GM18499 (cell line): ENCODE results near the gene MCHR2.
A peak's percentile ranks its signal among the peaks of the same experiment; 100 is the strongest.
"Not testable (repeated sequence)": the region's sequence is repeated elsewhere in the genome, so short reads cannot be mapped to it uniquely, and the experiment has no call there.

Source experiments
- ATAC-seq: cut with Tn5 transposase; IDR thresholded peaks from one replicate; pipeline ENCODE4 v1.9.1; 2021; ENCODE audit warnings: moderate number of reproducible peaks; ENCODE audit not compliant: insufficient read depth, unreplicated experiment

The MCHR2 gene

GRCh38 chr6:99993533-99994251 lies at the start of gene MCHR2:
TSS of gene MCHR2 (minus strand) at chr6:99994223. CDS start at chr6:99956147, 38,076 bp downstream.
- ATAC-seq: no peak

GRCh38 chr6:100038546-100038945 lies 44.5 kb upstream of the MCHR2 start:
- ATAC-seq: not testable (repeated sequence)

- ATAC-seq: peak; percentile 57
These were observed 42.0 kb upstream of the MCHR2 start for GRCh38 chr6:100035873-100036653.

GRCh38 chr6:100023798-100024197 lies 29.8 kb upstream of the MCHR2 start:
- ATAC-seq: no peak

GRCh38 chr6:100022847-100023246 lies 28.8 kb upstream of the MCHR2 start:
- ATAC-seq: no peak

GRCh38 chr6:100008857-100009256 lies 14.8 kb upstream of the MCHR2 start:
- no peak for ATAC-seq

GRCh38 chr6:100001915-100002388 lies 7.9 kb upstream of the MCHR2 start:
- ATAC-seq: peak; percentile 91

GRCh38 chr6:99997141-99997540 lies 3.1 kb upstream of the MCHR2 start:
- no peak for ATAC-seq

- ATAC-seq: no peak
These were observed 1.9 kb upstream of the MCHR2 start for GRCh38 chr6:99995916-99996315.

GRCh38 chr6:99993146-99993532 lies 884 bp downstream of the MCHR2 start:
- no peak for ATAC-seq

GRCh38 chr6:99991955-99992354 lies 2.1 kb downstream of the MCHR2 start:
- ATAC-seq: no peak

GRCh38 chr6:99980741-99981140 lies 13.3 kb downstream of the MCHR2 start:
- ATAC-seq: no peak

- no peak for ATAC-seq
These were observed 14.1 kb downstream of the MCHR2 start for GRCh38 chr6:99979953-99980352.

- no peak for ATAC-seq
These were observed 27.0 kb downstream of the MCHR2 start for GRCh38 chr6:99967052-99967451.

- ATAC-seq: no peak
These were observed 34.0 kb downstream of the MCHR2 start for GRCh38 chr6:99960027-99960426.

- no peak for ATAC-seq
These were observed 42.8 kb downstream of the MCHR2 start for GRCh38 chr6:99951016-99951805.

- no peak for ATAC-seq
These were observed 48.0 kb downstream of the MCHR2 start for GRCh38 chr6:99946005-99946404.

GRCh38 chr6:99943846-99944245 lies 50.2 kb downstream of the MCHR2 start:
- no peak for ATAC-seq

- ATAC-seq: no peak
These were observed 53.4 kb downstream of the MCHR2 start for GRCh38 chr6:99940582-99940981.

GRCh38 chr6:99933129-99933528 lies 60.9 kb downstream of the MCHR2 start:
- no peak for ATAC-seq

GRCh38 chr6:99912657-99913056 lies 81.4 kb downstream of the MCHR2 start:
- ATAC-seq: no peak
